ENCODE data around the gene CSF1R.

CSF1R gene

GRCh38 chr5:150009671-150010387, 76.5 kb downstream of the CSF1R start:
- peaks cover 31% of the 10 kb centered on the region for H3K36me3 ChIP-seq (ENCODE audit: control insufficient read depth, insufficient read depth, low read length)
- 93 to 95% methylated on average over 6 of the region's 6 CpGs for WGBS, 2 experiments
- no peak overlapping the region for H3K4me3 ChIP-seq (ENCODE audit: insufficient read depth, low read depth, low read length)
- H3K27ac ChIP-seq (ENCODE audit: insufficient read depth, low read depth, low read length, poor library complexity, severe bottlenecking): no peak overlapping the region
- H3K4me1 ChIP-seq (ENCODE audit: control insufficient read depth, insufficient read depth, low read length): no peaks in the 10 kb centered on the region
- no peaks in the 10 kb centered on the region for H3K9me3 ChIP-seq (ENCODE audit: control insufficient read depth, low read length)
- H3K27me3 ChIP-seq (ENCODE audit: control insufficient read depth, insufficient read depth, low read length, poor library complexity, severe bottlenecking): no peaks in the 10 kb centered on the region

GRCh38 chr5:150007050-150007449, 79.3 kb downstream of the CSF1R start:
- Histone ChIP-seq H3K27me3 (ENCODE audit: control insufficient read depth, insufficient read depth, low read length, poor library complexity, severe bottlenecking) (no peaks in the 10 kb centered on the region), H3K27ac (ENCODE audit: insufficient read depth, low read depth, low read length, poor library complexity, severe bottlenecking) (no peak overlapping the region), H3K4me1 (ENCODE audit: control insufficient read depth, insufficient read depth, low read length) (peaks cover 6% of the 10 kb centered on the region), H3K4me3 (ENCODE audit: insufficient read depth, low read depth, low read length) (no peak overlapping the region), H3K9me3 (ENCODE audit: control insufficient read depth, low read length) (no peaks in the 10 kb centered on the region), H3K36me3 (ENCODE audit: control insufficient read depth, insufficient read depth, low read length) (peaks cover 25% of the 10 kb centered on the region)

- Histone ChIP-seq H3K4me1 (ENCODE audit: control insufficient read depth, insufficient read depth, low read length) (peaks cover 8% of the 10 kb centered on the region), H3K27ac (ENCODE audit: insufficient read depth, low read depth, low read length, poor library complexity, severe bottlenecking) (no peak overlapping the region), H3K27me3 (ENCODE audit: control insufficient read depth, insufficient read depth, low read length, poor library complexity, severe bottlenecking) (no peaks in the 10 kb centered on the region), H3K9me3 (ENCODE audit: control insufficient read depth, low read length) (no peaks in the 10 kb centered on the region), H3K4me3 (ENCODE audit: insufficient read depth, low read depth, low read length) (no peak overlapping the region), H3K36me3 (ENCODE audit: control insufficient read depth, insufficient read depth, low read length) (peaks cover 23% of the 10 kb centered on the region)
- WGBS, 2 experiments: 91 to 98% methylated on average over 4 of the region's 4 CpGs
Measured at GRCh38 chr5:150006318-150006717, 80.0 kb downstream of the CSF1R start.

Data from ectodermal cell (in vitro differentiated cells).